PC-3 (cell line): ENCODE results near the gene VN1R5.

Experiments
- EZH2phosphoT487 ChIP-seq: fragments of 300-600 bp; sonication (generic); IDR thresholded peaks from 2 replicates; pipeline ENCODE4 v1.6.1; 2018; ENCODE audit warnings: mild to moderate bottlenecking, antibody characterized with exemption, low read length, borderline replicate concordance
- TF ChIP-seq, protein P1 (sequence below): fragments of 300-600 bp; sonication (generic); conservative IDR thresholded peaks from 2 replicates; pipeline ENCODE4 v1.5.1; 2017; ENCODE audit warnings: antibody characterized with exemption, low read depth, mild to moderate bottlenecking, low read length

- TF ChIP-seq, protein P1, sequence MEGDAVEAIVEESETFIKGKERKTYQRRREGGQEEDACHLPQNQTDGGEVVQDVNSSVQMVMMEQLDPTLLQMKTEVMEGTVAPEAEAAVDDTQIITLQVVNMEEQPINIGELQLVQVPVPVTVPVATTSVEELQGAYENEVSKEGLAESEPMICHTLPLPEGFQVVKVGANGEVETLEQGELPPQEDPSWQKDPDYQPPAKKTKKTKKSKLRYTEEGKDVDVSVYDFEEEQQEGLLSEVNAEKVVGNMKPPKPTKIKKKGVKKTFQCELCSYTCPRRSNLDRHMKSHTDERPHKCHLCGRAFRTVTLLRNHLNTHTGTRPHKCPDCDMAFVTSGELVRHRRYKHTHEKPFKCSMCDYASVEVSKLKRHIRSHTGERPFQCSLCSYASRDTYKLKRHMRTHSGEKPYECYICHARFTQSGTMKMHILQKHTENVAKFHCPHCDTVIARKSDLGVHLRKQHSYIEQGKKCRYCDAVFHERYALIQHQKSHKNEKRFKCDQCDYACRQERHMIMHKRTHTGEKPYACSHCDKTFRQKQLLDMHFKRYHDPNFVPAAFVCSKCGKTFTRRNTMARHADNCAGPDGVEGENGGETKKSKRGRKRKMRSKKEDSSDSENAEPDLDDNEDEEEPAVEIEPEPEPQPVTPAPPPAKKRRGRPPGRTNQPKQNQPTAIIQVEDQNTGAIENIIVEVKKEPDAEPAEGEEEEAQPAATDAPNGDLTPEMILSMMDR = no peak
- TF ChIP-seq EZH2phosphoT487 = no peak
Measured at GRCh38 chr1:247266053-247266452, 10.2 kb downstream of the VN1R5 start.
